Liver (tissue), 3 donors: ENCODE data around the gene PPP1R16B.

Experiments used
- ATF3 ChIP-seq: IDR thresholded peaks from 2 replicates; pipeline ENCODE4 v1.6.1; 2016; ENCODE audit warnings: antibody characterized with exemption
- GABPA ChIP-seq, 2 donors: IDR thresholded peaks in 1 of 2; conservative IDR thresholded peaks in 1 of 2; 2 replicates each; pipeline ENCODE4 v1.6.1; 2016; ENCODE audit warnings: antibody characterized with exemption in 2 of 2, mild to moderate bottlenecking in 1 of 2, moderate library complexity in 1 of 2
- HNF4G ChIP-seq: IDR thresholded peaks from 2 replicates; pipeline ENCODE4 v1.6.1; 2016; ENCODE audit warnings: antibody characterized with exemption
- MAX ChIP-seq: IDR thresholded peaks from 2 replicates; pipeline ENCODE4 v1.6.1; 2016; ENCODE audit warnings: antibody characterized with exemption
- YY1 ChIP-seq: IDR thresholded peaks from 2 replicates; pipeline ENCODE4 v1.6.1; 2016; ENCODE audit warnings: antibody characterized with exemption, mild to moderate bottlenecking
- TF ChIP-seq, protein P1 (sequence below): fragments of 150-350 bp; IDR thresholded peaks from 2 replicates; pipeline ENCODE4 v1.5.1; 2017; ENCODE audit warnings: improper control_type of control experiment, low read depth, low read length; ENCODE audit not compliant: missing input control
- donor health status: healthy.
- donor health status: healthy.

- TF ChIP-seq HNF4G = no peak
- TF ChIP-seq, protein P1, sequence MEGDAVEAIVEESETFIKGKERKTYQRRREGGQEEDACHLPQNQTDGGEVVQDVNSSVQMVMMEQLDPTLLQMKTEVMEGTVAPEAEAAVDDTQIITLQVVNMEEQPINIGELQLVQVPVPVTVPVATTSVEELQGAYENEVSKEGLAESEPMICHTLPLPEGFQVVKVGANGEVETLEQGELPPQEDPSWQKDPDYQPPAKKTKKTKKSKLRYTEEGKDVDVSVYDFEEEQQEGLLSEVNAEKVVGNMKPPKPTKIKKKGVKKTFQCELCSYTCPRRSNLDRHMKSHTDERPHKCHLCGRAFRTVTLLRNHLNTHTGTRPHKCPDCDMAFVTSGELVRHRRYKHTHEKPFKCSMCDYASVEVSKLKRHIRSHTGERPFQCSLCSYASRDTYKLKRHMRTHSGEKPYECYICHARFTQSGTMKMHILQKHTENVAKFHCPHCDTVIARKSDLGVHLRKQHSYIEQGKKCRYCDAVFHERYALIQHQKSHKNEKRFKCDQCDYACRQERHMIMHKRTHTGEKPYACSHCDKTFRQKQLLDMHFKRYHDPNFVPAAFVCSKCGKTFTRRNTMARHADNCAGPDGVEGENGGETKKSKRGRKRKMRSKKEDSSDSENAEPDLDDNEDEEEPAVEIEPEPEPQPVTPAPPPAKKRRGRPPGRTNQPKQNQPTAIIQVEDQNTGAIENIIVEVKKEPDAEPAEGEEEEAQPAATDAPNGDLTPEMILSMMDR = no peak
- no peak for TF ChIP-seq GABPA (IDR thresholded peaks at IDR 0.05 in 1 of 2, conservative IDR thresholded peaks at IDR 0.05 in 1 of 2)
- TF ChIP-seq MAX = peak; percentile 47
- TF ChIP-seq ATF3 = peak; percentile 36
- peak; percentile 55 for TF ChIP-seq YY1
These were observed 23.2 kb upstream of the PPP1R16B start for GRCh38 chr20:38782275-38782674.
